Measurements from ENCODE around the gene ZFP69B.

Gene ZFP69B

GRCh38 chr1:40449684-40450494 lies at the start of gene ZFP69B (continued):
- TF ChIP-seq ZSCAN5A (tag by site-specific recombination; IDR thresholded peaks at IDR 0.05) (no peak), ZBTB10 (tag by site-specific recombination; IDR thresholded peaks at IDR 0.05) (peak; percentile 70), ZNF404 (tag by site-specific recombination; IDR thresholded peaks at IDR 0.05) (no peak), ZNF747 (tag by site-specific recombination; IDR thresholded peaks at IDR 0.05) (no peak), ZNF704 (tag by site-specific recombination; IDR thresholded peaks at IDR 0.05) (no peak), ZBTB8A (tag by site-specific recombination; IDR thresholded peaks at IDR 0.05) (peak; percentile 59; the same call in 1 of the 2 replicates), SP2 (tag by site-specific recombination; IDR thresholded peaks at IDR 0.05) (peak; percentile 66), IKZF3 (tag by site-specific recombination; IDR thresholded peaks at IDR 0.05) (peak; percentile 70), ZNF335 (tag by site-specific recombination; conservative IDR thresholded peaks at IDR 0.05) (peak; percentile 53), ZBTB17 (tag by site-specific recombination; IDR thresholded peaks at IDR 0.05) (peak; percentile 94), EGR2 (tag by site-specific recombination; IDR thresholded peaks at IDR 0.05; ENCODE audit: low read depth) (peak; percentile 95), ZSCAN30 (tag by site-specific recombination; IDR thresholded peaks at IDR 0.05) (peak; percentile 96), GLI4 (tag by site-specific recombination; IDR thresholded peaks at IDR 0.05) (no peak), ZBTB26 (tag by site-specific recombination; optimal IDR thresholded peaks at IDR 0.05) (peak; percentile 96), PBX3 (CRISPR knock-in tag; IDR thresholded peaks at IDR 0.05) (peak; percentile 67; the same call in 1 of the 2 replicates), ZNF792 (tag by site-specific recombination; IDR thresholded peaks at IDR 0.05) (no peak), ZNF521 (tag by site-specific recombination; IDR thresholded peaks at IDR 0.05) (no peak), ZNF132 (tag by site-specific recombination; IDR thresholded peaks at IDR 0.05; ENCODE audit: borderline replicate concordance) (no peak), ZNF518A (tag by site-specific recombination; conservative IDR thresholded peaks at IDR 0.05; ENCODE audit: low read depth) (no peak), SP3 (tag by site-specific recombination; IDR thresholded peaks at IDR 0.05) (peak; percentile 61; the same call in 1 of the 2 replicates), ELK4 (IDR thresholded peaks at IDR 0.05; ENCODE audit: borderline replicate concordance, low read depth, low read length) (no peak), KLF17 (tag by site-specific recombination; IDR thresholded peaks at IDR 0.05) (peak; percentile 15; the same call in 1 of the 2 replicates)
